DMS153 (cell line): ENCODE data around the gene RANBP9.
A peak's percentile ranks its signal among the peaks of the same experiment; 100 is the strongest.

Experiments
- DNase-seq: peaks from one replicate; lab custom pipeline; 2025; lab: John Stamatoyannopoulos, UW

The RANBP9 gene

GRCh38 chr6:13711733-13712598 is at the start of gene RANBP9:
Gene RANBP9 (minus strand): TSS chr6:13711835. CDS start chr6:13711505, 330 bp downstream.
- peak; percentile 78 for DNase-seq

GRCh38 chr6:13760307-13761304 is 49.0 kb upstream of the RANBP9 start:
- no peak for DNase-seq

GRCh38 chr6:13759025-13759424 is 47.4 kb upstream of the RANBP9 start:
- no peak for DNase-seq

- DNase-seq: no peak
Measured at GRCh38 chr6:13754644-13755043, 43.0 kb upstream of the RANBP9 start.

GRCh38 chr6:13743736-13744127 is 32.1 kb upstream of the RANBP9 start:
- no peak for DNase-seq

GRCh38 chr6:13742961-13743735 is 31.5 kb upstream of the RANBP9 start:
- no peak for DNase-seq

- no peak for DNase-seq
Measured at GRCh38 chr6:13741365-13741764, 29.7 kb upstream of the RANBP9 start.

- no peak for DNase-seq
Measured at GRCh38 chr6:13735031-13735430, 23.4 kb upstream of the RANBP9 start.

- DNase-seq: peak; percentile 37
Measured at GRCh38 chr6:13733178-13733887, 21.7 kb upstream of the RANBP9 start.

GRCh38 chr6:13730704-13731103 is 19.1 kb upstream of the RANBP9 start:
- DNase-seq: no peak

GRCh38 chr6:13729891-13730290 is 18.3 kb upstream of the RANBP9 start:
- DNase-seq: no peak

GRCh38 chr6:13725570-13725969 is 13.9 kb upstream of the RANBP9 start:
- DNase-seq: no peak

- no peak for DNase-seq
Measured at GRCh38 chr6:13725052-13725451, 13.4 kb upstream of the RANBP9 start.

- DNase-seq: no peak
Measured at GRCh38 chr6:13724182-13724581, 12.5 kb upstream of the RANBP9 start.

- no peak for DNase-seq
Measured at GRCh38 chr6:13722880-13723279, 11.2 kb upstream of the RANBP9 start.

GRCh38 chr6:13718123-13718458 is 6.5 kb upstream of the RANBP9 start:
- no peak for DNase-seq

GRCh38 chr6:13716955-13717295 is 5.3 kb upstream of the RANBP9 start:
- DNase-seq: no peak

- no peak for DNase-seq
Measured at GRCh38 chr6:13716225-13716954, 4.8 kb upstream of the RANBP9 start.

GRCh38 chr6:13715444-13715883 is 3.8 kb upstream of the RANBP9 start:
- DNase-seq: no peak

- DNase-seq: no peak
Measured at GRCh38 chr6:13712599-13712898, 914 bp upstream of the RANBP9 start.

GRCh38 chr6:13711324-13711732 is 307 bp downstream of the RANBP9 start:
- DNase-seq: no peak
